ENCODE results near the gene PROM2. TPM values are rescaled to one million over a fixed set of nuclear protein-coding genes. Genes with fewer than 3 reads are reported as not detected.

Gene PROM2
- total RNA-seq, 1 donor from 2014 or later, result 0.93 TPM

- Mint-ChIP-seq H3K4me1 (no peaks in the 10 kb centered on the region), H3K27ac (no peak overlapping the region), H3K36me3 (ENCODE audit: low read depth) (no peaks in the 10 kb centered on the region), H3K27me3 (no peaks in the 10 kb centered on the region), H3K9me3 (peaks cover 9% of the 10 kb centered on the region), H3K4me3 (no peak overlapping the region)
- no peak for TF ChIP-seq CTCF (IDR thresholded peaks at IDR 0.05)
- intact Hi-C loops (cut with micrococcal nuclease), result no loop called here
- ATAC-seq (ENCODE audit: low read depth) (no peak), DNase-seq (no peak)
- ChIA-PET CTCF (no interaction called here), POLR2A (no interaction called here)
Measured at GRCh38 chr2:95295376-95295775, 21.1 kb downstream of the PROM2 start.

- TF ChIP-seq CTCF (IDR thresholded peaks at IDR 0.05), result no peak
- POLR2A ChIA-PET, result no interaction called here
- H3K36me3 Mint-ChIP-seq (ENCODE audit: low read depth), result no peaks in the 10 kb centered on the region
- CTCF ChIA-PET, result no interaction called here
- DNase-seq (no peak), ATAC-seq (ENCODE audit: low read depth) (no peak)
- H3K27ac Mint-ChIP-seq, result no peak overlapping the region
- H3K4me3 Mint-ChIP-seq, result no peak overlapping the region
- H3K27me3 Mint-ChIP-seq, result no peaks in the 10 kb centered on the region
- peaks cover 4% of the 10 kb centered on the region for H3K9me3 Mint-ChIP-seq
- intact Hi-C loops (cut with micrococcal nuclease), result no loop called here
- no peaks in the 10 kb centered on the region for H3K4me1 Mint-ChIP-seq
Measured at GRCh38 chr2:95296011-95296410, 21.8 kb downstream of the PROM2 start.

GRCh38 chr2:95296880-95297487 is 22.7 kb downstream of the PROM2 start, which contains the start of gene KCNIP3:
KCNIP3 (plus strand) TSS chr2:95297347; CDS start chr2:95297439, 92 bp downstream.
- H3K27me3 Mint-ChIP-seq, result no peaks in the 10 kb centered on the region
- no peak within 1 kb of the TSS for H3K4me3 Mint-ChIP-seq
- ChIA-PET CTCF (no interaction called here), POLR2A (no interaction called here)
- H3K4me1 Mint-ChIP-seq, result no peaks in the 10 kb centered on the region
- no peak within 1 kb of the TSS for H3K27ac Mint-ChIP-seq
- ATAC-seq (ENCODE audit: low read depth), result no peak
- intact Hi-C loops (cut with micrococcal nuclease), result no loop called here
- no peaks in the 10 kb centered on the region for H3K9me3 Mint-ChIP-seq
- no peak for DNase-seq
- TF ChIP-seq CTCF (IDR thresholded peaks at IDR 0.05), result no peak
- H3K36me3 Mint-ChIP-seq (ENCODE audit: low read depth), result no peaks in the 10 kb centered on the region

- intact Hi-C loops (cut with micrococcal nuclease), result no loop called here
- Mint-ChIP-seq H3K4me1 (no peaks in the 10 kb centered on the region), H3K36me3 (ENCODE audit: low read depth) (no peaks in the 10 kb centered on the region), H3K27me3 (no peaks in the 10 kb centered on the region), H3K27ac (no peak overlapping the region), H3K4me3 (no peak overlapping the region), H3K9me3 (no peaks in the 10 kb centered on the region)
- ATAC-seq (ENCODE audit: low read depth) (no peak), DNase-seq (no peak)
- ChIA-PET POLR2A (no interaction called here), CTCF (no interaction called here)
- TF ChIP-seq CTCF (IDR thresholded peaks at IDR 0.05), result no peak
Measured at GRCh38 chr2:95297639-95298395, 23.6 kb downstream of the PROM2 start.

- POLR2A ChIA-PET, result no interaction called here
- CTCF ChIA-PET, result no interaction called here
- TF ChIP-seq CTCF (IDR thresholded peaks at IDR 0.05), result no peak
- Mint-ChIP-seq H3K4me1 (no peaks in the 10 kb centered on the region), H3K9me3 (no peaks in the 10 kb centered on the region), H3K36me3 (ENCODE audit: low read depth) (no peaks in the 10 kb centered on the region), H3K27me3 (peaks cover 2% of the 10 kb centered on the region), H3K27ac (no peak overlapping the region), H3K4me3 (no peak overlapping the region)
- intact Hi-C loops (cut with micrococcal nuclease), result no loop called here
- DNase-seq (no peak), ATAC-seq (ENCODE audit: low read depth) (no peak)
Measured at GRCh38 chr2:95298486-95299111, 24.4 kb downstream of the PROM2 start.
